HepG2 (cell line): ENCODE results near the gene ZNF839. TPM values are rescaled to one million over a fixed set of nuclear protein-coding genes. Genes with fewer than 3 reads are reported as not detected.

Experiments
- ATAC-seq: fragments of 200-7000 bp; cut with Tn5 transposase; 3 replicates; pipeline ENCODE4 v1.9.1; 2020; ENCODE audit warnings: mild to moderate bottlenecking, moderate library complexity
- BruUV-seq: library from RNA; stranded (reverse); fragments of 400-500 nt; replicated peaks from 2 replicates; lab custom pipeline; 2021; lab: Mats Ljungman, UMichigan
- CTCF ChIA-PET: fragments of 300-600 bp; formaldehyde crosslinking; extraction: SDS; loops from one replicate; lab custom pipeline; 2021; ENCODE audit warnings: low total read pairs, inconsistent platforms, low intra/inter-chr PET ratio; lab: Yijun Ruan, JAX
- POLR2A ChIA-PET: fragments of 350-600 bp; sonication (Branson Sonifier 250); formaldehyde crosslinking; loops from one replicate; lab custom pipeline; 2020; ENCODE audit warnings: antibody characterized with exemption, inconsistent platforms; lab: Yijun Ruan, JAX
- DNase-seq: peaks from one replicate; pipeline ENCODE4 v3.0.0-alpha.2; 2015; ENCODE audit warnings: low spot score
- FAIRE-seq: peaks from 3 replicates; lab custom pipeline; 2011; peaks lifted over from hg19 to GRCh38; lab: Jason Lieb, UNC
- H2AFZ ChIP-seq: one replicate; pipeline ENCODE4 v1.6.1; 2011; ENCODE audit warnings: low read length, inconsistent platforms
- H3K27ac ChIP-seq: fragments of 300-600 bp; 3 replicates; pipeline ENCODE4 v1.8.0; 2011; ENCODE audit warnings: mixed run types, mild to moderate bottlenecking, mixed read lengths, low read length, inconsistent platforms; ENCODE audit not compliant: insufficient read depth; ENCODE audit errors: extremely low read length
- H3K27me3 ChIP-seq, 2 experiments: fragments of 200-600 bp in 1 of 2; 2 replicates in 1 of 2; 3 replicates in 1 of 2; pipeline versions ENCODE4 v1.6.0 to v1.8.0; 2011; ENCODE audit warnings: low read length in 2 of 2, mild to moderate bottlenecking in 2 of 2, moderate library complexity in 2 of 2, inconsistent platforms in 1 of 2; ENCODE audit not compliant: insufficient read depth in 2 of 2, control insufficient read depth in 1 of 2
- H3K36me3 ChIP-seq, 2 experiments: fragments of 200-600 bp in 1 of 2; replicated peaks in 1 of 2; 2 replicates in 1 of 2; 3 replicates in 1 of 2; pipeline versions ENCODE4 v1.5.1 to v1.8.0; 2011; ENCODE audit warnings: low read length in 2 of 2, inconsistent platforms in 1 of 2; ENCODE audit not compliant: insufficient read depth in 2 of 2, control insufficient read depth in 1 of 2
- H3K4me1 ChIP-seq: 2 replicates; pipeline ENCODE4 v1.5.1; 2012; ENCODE audit warnings: low read length, inconsistent platforms; ENCODE audit not compliant: insufficient read depth
- H3K4me2 ChIP-seq: 2 replicates; pipeline ENCODE4 v1.6.0; 2011; ENCODE audit warnings: low read depth, low read length, inconsistent platforms
- H3K4me3 ChIP-seq, 3 experiments: fragments of 200-600 bp in 1 of 3; sonication (generic), shearing (Covaris generic) in 1 of 3; replicated peaks in 1 of 3; 2 replicates each; pipeline ENCODE4 v1.5.1; 2011 to 2016; ENCODE audit warnings: low read length in 3 of 3, inconsistent platforms in 2 of 3, low read depth in 2 of 3, mild to moderate bottlenecking in 2 of 3, control low read depth in 1 of 3, mixed read lengths in 1 of 3; ENCODE audit not compliant: insufficient read depth in 1 of 3
- H3K79me2 ChIP-seq: one replicate; pipeline ENCODE4 v1.6.1; 2011; ENCODE audit warnings: low read length, inconsistent platforms; ENCODE audit not compliant: insufficient read depth
- H3K9ac ChIP-seq: 2 replicates; pipeline ENCODE4 v1.6.0; 2011; ENCODE audit warnings: mild to moderate bottlenecking, low read depth, low read length, inconsistent platforms; ENCODE audit not compliant: insufficient read depth
- H3K9me3 ChIP-seq: 2 replicates; pipeline ENCODE4 v1.5.1; 2012; ENCODE audit warnings: mild to moderate bottlenecking, low read length
- H4K20me1 ChIP-seq: 2 replicates; pipeline ENCODE4 v1.6.0; 2011; ENCODE audit warnings: inconsistent platforms, mild to moderate bottlenecking, low read length, moderate library complexity; ENCODE audit not compliant: insufficient read depth
- NBN ChIP-seq: fragments of 450-650 bp; conservative IDR thresholded peaks from 2 replicates; pipeline ENCODE4 v1.6.1; 2017
- SAFB2 ChIP-seq: sonication (generic); formaldehyde crosslinking; IDR thresholded peaks from 2 replicates; pipeline ENCODE4 v1.5.1; 2020; ENCODE audit warnings: missing genetic modification reagents, low read depth, mild to moderate bottlenecking, borderline replicate concordance
- SRY ChIP-seq: sonication (generic); formaldehyde crosslinking; IDR thresholded peaks from 2 replicates; pipeline ENCODE4 v1.8.0; 2022; ENCODE audit warnings: mild to moderate bottlenecking, missing genetic modification reagents
- TERF1 ChIP-seq: sonication (generic); formaldehyde crosslinking; IDR thresholded peaks from 2 replicates; pipeline ENCODE4 v1.8.0; 2022; ENCODE audit warnings: mild to moderate bottlenecking, missing genetic modification reagents, moderate library complexity
- WGBS: methylation state at CpG from one replicate; pipeline ENCODE4 v1.1.6; 2017; ENCODE audit warnings: low lambda C conversion rate; 5-methylcytosine and 5-hydroxymethylcytosine counted together
- in situ Hi-C: cut with HindIII; loops from 2 replicates; pipeline ENCODE4 v1.10.0; 2017; ENCODE audit warnings: low pct_unique_long_range_greater_than_20kb; ENCODE audit not compliant: extremely low pct_ligation_motif_present
- intact Hi-C: fragments of 100-400 bp; cut with micrococcal nuclease; formaldehyde crosslinking; loops from one replicate; pipeline ENCODE4 v1.10.0; 2022; ENCODE audit not compliant: unreplicated experiment
- polyA plus RNA-seq, 8 experiments: library from polyadenylated mRNA; depleted of rRNA in 3 of 8; stranded (reverse) in 7 of 8; unstranded in 1 of 8; fragments of >200 nt; fragmentation: Illumina TruSeq in 4 of 8; extraction: Trizol in 4 of 8; gene quantifications; 2 replicates each; pipeline versions ENCODE4 v1.2.1 to v1.2.3, GENCODE V29; 2011 to 2016; ENCODE audit warnings: low read depth in 4 of 8, missing spikeins in 1 of 8, mixed read lengths in 1 of 8; ENCODE audit not compliant: insufficient read depth in 1 of 8
- total RNA-seq, 5 experiments: library from RNA; depleted of rRNA; stranded (reverse); fragments of >200 nt; fragmentation: Illumina TruSeq; extraction: Trizol; gene quantifications; 2 replicates each; pipeline ENCODE4 v1.2.3, GENCODE V29; 2016; ENCODE audit warnings: low read depth in 1 of 5
- TF ChIP-seq, protein P1 (sequence below): sonication (generic); formaldehyde crosslinking; IDR thresholded peaks from 2 replicates; pipeline ENCODE4 v1.9.0; 2021; ENCODE audit warnings: mild to moderate bottlenecking, missing genetic modification reagents

ZNF839 gene
- total and polyA plus RNA-seq, 2 of the 13 experiments (the other 11 are each of a cell fraction or from before 2014, with no cell fraction given): 11.1 to 12.8 TPM

DNA sequence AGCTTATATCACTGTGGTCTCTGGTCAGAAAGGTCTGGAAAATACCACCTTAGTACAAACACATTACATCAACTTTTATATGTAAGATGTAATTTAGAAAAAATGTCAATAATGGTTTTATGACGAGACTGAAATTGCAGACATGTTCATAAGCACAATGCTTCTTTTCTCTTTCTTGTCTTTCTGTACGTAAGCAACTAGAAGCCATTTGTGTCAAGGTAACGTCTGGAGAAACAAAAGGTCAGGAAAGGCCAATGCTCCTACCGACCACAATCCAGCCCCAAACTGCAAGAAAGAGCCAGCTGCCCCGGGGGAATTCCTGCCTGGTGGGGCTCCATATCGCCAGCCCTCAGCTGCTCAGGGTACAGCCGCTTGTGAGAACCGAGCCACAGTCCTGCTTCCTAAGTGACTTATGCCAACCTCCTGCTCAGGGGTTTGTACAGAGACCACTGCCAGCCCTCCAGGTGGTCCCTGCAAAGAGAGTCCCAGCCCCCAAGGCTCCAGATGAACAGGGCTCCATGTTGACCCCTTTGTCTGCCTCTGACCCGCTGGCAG, 6.3 kb downstream of the ZNF839 start:
- Histone ChIP-seq H3K4me3 (no peak overlapping the region), H3K9me3 (no peaks in the 10 kb centered on the region), H4K20me1 (no peaks in the 10 kb centered on the region), H3K79me2 (no peaks in the 10 kb centered on the region), H3K4me1 (peaks cover 40% of the 10 kb centered on the region), H3K4me2 (no peak overlapping the region), H3K27me3 (no peaks in the 10 kb centered on the region), H3K27ac (no peak overlapping the region), H3K9ac (no peak overlapping the region), H3K36me3 (peaks cover 0 to 1% of the 10 kb centered on the region in 2 experiments; a peak in 2 of 5 replicates), H2AFZ (no peak overlapping the region)
- in situ Hi-C loops: no loop called here
- FAIRE-seq (no peak), ATAC-seq (no peak), DNase-seq (no peak)
- intact Hi-C loops: no loop called here
- WGBS: 94% methylated on average over 7 of the region's 9 CpGs
- CTCF ChIA-PET: no interaction called here
- POLR2A ChIA-PET: no interaction called here
- TF ChIP-seq SRY (CRISPR knock-in tag) (no peak), TERF1 (CRISPR knock-in tag) (no peak), NBN (no peak), SAFB2 (no peak)
- TF ChIP-seq, protein P1, sequence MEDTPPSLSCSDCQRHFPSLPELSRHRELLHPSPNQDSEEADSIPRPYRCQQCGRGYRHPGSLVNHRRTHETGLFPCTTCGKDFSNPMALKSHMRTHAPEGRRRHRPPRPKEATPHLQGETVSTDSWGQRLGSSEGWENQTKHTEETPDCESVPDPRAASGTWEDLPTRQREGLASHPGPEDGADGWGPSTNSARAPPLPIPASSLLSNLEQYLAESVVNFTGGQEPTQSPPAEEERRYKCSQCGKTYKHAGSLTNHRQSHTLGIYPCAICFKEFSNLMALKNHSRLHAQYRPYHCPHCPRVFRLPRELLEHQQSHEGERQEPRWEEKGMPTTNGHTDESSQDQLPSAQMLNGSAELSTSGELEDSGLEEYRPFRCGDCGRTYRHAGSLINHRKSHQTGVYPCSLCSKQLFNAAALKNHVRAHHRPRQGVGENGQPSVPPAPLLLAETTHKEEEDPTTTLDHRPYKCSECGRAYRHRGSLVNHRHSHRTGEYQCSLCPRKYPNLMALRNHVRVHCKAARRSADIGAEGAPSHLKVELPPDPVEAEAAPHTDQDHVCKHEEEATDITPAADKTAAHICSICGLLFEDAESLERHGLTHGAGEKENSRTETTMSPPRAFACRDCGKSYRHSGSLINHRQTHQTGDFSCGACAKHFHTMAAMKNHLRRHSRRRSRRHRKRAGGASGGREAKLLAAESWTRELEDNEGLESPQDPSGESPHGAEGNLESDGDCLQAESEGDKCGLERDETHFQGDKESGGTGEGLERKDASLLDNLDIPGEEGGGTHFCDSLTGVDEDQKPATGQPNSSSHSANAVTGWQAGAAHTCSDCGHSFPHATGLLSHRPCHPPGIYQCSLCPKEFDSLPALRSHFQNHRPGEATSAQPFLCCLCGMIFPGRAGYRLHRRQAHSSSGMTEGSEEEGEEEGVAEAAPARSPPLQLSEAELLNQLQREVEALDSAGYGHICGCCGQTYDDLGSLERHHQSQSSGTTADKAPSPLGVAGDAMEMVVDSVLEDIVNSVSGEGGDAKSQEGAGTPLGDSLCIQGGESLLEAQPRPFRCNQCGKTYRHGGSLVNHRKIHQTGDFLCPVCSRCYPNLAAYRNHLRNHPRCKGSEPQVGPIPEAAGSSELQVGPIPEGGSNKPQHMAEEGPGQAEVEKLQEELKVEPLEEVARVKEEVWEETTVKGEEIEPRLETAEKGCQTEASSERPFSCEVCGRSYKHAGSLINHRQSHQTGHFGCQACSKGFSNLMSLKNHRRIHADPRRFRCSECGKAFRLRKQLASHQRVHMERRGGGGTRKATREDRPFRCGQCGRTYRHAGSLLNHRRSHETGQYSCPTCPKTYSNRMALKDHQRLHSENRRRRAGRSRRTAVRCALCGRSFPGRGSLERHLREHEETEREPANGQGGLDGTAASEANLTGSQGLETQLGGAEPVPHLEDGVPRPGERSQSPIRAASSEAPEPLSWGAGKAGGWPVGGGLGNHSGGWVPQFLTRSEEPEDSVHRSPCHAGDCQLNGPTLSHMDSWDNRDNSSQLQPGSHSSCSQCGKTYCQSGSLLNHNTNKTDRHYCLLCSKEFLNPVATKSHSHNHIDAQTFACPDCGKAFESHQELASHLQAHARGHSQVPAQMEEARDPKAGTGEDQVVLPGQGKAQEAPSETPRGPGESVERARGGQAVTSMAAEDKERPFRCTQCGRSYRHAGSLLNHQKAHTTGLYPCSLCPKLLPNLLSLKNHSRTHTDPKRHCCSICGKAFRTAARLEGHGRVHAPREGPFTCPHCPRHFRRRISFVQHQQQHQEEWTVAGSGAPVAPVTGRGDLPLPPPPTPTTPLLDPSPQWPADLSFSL (CRISPR knock-in tag): no peak
- BruUV-seq: no TSS peak
